ENCODE results near the gene MCF2L. TPM values are rescaled to one million over a fixed set of nuclear protein-coding genes. Genes with fewer than 3 reads are reported as not detected.

The MCF2L gene
- total RNA-seq, 1 donor from 2014 or later = 41.2 TPM

DNA sequence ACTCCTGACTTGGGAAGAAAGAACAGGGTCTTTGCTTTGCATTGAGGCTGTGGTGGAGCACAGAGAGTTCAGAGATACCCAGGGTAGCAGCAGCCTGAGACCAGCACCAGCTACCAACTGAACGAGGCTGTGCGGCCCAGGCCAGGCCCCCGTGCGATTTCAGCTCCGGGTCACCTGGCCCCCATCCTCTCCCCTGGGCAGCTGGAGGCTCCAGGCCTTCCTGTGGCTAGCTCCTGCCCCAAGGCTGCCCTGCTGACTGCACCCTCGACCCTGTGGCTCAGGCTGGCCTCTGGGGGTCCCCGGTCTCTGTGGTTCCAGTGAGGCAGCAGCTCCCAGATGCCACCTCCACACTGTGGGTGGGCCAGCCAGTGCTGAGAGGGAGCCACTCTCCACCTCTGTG is 52.8 kb downstream of the MCF2L start:
- Histone ChIP-seq H3K4me3 (no peak overlapping the region), H3K36me3 (peaks cover 31% of the 10 kb centered on the region), H3K9me3 (replicated peaks) (no peaks in the 10 kb centered on the region), H3K27me3 (ENCODE audit: low read depth) (no peaks in the 10 kb centered on the region), H3K4me1 (peaks cover 37% of the 10 kb centered on the region), H3K27ac (replicated peaks) (peak overlapping the region; percentile 76)
- no peak for DNase-seq
- intact Hi-C loops (cut with micrococcal nuclease) = loop anchor here (10.0 kb wide), 1 partner anchor 77 kb away; no protein-coding TSS in a partner anchor
- TF ChIP-seq, protein P1, sequence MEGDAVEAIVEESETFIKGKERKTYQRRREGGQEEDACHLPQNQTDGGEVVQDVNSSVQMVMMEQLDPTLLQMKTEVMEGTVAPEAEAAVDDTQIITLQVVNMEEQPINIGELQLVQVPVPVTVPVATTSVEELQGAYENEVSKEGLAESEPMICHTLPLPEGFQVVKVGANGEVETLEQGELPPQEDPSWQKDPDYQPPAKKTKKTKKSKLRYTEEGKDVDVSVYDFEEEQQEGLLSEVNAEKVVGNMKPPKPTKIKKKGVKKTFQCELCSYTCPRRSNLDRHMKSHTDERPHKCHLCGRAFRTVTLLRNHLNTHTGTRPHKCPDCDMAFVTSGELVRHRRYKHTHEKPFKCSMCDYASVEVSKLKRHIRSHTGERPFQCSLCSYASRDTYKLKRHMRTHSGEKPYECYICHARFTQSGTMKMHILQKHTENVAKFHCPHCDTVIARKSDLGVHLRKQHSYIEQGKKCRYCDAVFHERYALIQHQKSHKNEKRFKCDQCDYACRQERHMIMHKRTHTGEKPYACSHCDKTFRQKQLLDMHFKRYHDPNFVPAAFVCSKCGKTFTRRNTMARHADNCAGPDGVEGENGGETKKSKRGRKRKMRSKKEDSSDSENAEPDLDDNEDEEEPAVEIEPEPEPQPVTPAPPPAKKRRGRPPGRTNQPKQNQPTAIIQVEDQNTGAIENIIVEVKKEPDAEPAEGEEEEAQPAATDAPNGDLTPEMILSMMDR (IDR thresholded peaks at IDR 0.05; ENCODE audit: borderline replicate concordance) = no peak

DNA sequence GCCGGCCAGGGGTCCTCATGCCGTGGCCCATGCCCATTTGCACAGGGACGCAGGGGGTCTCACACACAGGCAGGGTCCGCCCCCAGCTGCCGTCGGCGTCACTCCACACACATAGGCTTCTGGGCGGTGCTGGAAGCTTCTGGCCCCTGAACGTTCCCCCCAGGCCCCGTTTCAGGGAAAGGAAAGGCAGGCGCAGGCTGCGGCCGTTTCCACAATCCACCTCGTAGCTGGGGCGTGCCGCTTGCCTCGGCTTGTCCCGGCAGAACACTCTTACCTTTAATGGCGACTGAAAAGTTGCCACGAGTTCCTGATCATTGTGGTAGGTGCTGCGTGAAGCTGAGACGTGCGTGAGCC is 53.4 kb downstream of the MCF2L start:
- Histone ChIP-seq H3K27ac (replicated peaks) (peak overlapping the region; percentile 76), H3K27me3 (ENCODE audit: low read depth) (no peaks in the 10 kb centered on the region), H3K4me1 (peaks cover 37% of the 10 kb centered on the region), H3K36me3 (peaks cover 28% of the 10 kb centered on the region), H3K4me3 (peak overlapping the region; percentile 23), H3K9me3 (replicated peaks) (no peaks in the 10 kb centered on the region)
- no peak for DNase-seq
- intact Hi-C loops (cut with micrococcal nuclease) = loop anchor here (10.0 kb wide), 1 partner anchor 78 kb away; no protein-coding TSS in a partner anchor
- TF ChIP-seq, protein P1 (IDR thresholded peaks at IDR 0.05; ENCODE audit: borderline replicate concordance) = no peak

DNA sequence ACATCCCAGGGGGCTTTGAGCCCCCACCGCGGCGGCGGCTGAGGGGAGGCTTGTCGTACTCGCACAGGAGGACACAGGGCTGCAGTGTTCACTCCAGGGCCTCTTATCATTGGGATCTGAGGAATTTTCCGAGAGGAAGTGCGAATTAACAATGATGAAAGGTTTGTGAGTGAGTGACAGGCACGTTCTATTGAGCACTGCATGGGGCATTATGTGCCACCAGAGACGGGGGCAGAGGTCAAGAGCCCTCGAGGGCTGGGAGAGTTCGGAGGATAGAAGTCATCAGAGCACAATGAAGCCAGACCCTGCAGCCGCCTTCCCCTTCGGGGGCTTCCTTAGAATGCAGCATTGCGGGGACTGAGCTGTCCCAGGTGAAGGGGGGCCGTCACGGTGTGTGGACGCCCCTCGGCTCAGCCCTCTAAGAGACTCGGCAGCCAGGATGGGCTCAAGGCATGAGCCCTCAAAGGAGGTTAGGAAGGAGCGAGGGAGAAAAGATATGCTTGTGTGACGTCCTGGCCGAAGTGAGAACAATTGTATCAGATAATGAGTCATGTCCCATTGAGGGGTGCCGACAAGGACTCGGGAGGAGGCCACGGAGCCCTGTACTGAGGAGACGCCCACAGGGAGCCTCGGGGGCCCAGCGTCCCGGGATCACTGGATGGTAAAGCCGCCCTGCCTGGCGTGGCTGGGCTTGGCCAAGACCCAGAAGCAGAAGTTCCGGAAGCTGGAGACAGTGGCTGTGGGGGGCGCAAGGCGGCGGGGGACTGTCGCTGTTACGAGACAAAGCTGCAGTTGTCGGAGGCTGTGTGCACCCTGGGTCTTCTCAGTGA is 53.9 kb downstream of the MCF2L start:
- peak; percentile 36 for DNase-seq
- Histone ChIP-seq H3K36me3 (peaks cover 22% of the 10 kb centered on the region), H3K27me3 (ENCODE audit: low read depth) (no peaks in the 10 kb centered on the region), H3K27ac (replicated peaks) (peak overlapping the region; percentile 76), H3K9me3 (replicated peaks) (no peaks in the 10 kb centered on the region), H3K4me1 (peaks cover 37% of the 10 kb centered on the region), H3K4me3 (peak overlapping the region; percentile 23)
- intact Hi-C loops (cut with micrococcal nuclease) = loop anchor here (10.0 kb wide), 1 partner anchor 78 kb away; no protein-coding TSS in a partner anchor
- TF ChIP-seq, protein P1 (IDR thresholded peaks at IDR 0.05; ENCODE audit: borderline replicate concordance) = no peak

DNA sequence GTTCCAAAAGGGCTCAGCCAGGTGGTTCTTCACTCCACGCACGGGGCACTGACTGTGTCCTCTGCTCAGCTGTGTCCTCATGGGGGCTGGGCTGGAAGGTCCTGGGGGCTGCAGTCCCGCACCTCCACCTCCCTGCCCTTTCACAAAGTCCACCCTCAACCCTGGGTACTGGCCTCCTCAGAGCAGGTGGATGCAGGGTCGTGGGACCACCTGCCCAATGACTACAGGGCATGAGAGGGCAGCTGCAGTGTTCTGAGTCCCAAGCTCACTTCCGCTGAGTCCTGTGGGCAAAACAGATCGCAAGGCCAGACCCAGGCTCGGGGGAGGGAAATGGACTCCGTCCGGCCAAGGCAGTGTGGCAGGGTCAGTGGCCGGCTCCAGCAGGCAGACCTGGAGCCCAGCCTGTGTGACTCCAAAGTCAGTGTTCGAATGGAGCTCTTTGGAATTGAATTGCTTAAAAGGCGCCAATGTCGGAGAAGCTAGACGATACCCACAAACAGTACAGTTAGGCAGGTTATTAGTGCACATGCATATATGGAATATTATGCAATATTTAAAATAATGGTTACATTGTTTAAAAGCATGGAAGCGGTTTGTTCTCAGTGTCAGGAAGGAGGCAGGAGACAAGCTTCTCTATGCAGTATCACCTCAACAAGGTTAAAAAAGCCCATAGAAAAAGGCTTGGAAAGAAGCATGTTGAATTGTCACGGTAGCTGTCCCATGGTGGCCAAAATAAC is 54.8 kb downstream of the MCF2L start:
- H3K4me3 ChIP-seq = no peak overlapping the region
- intact Hi-C loops (cut with micrococcal nuclease) = loop anchor here (10.0 kb wide), 1 partner anchor 79 kb away; no protein-coding TSS in a partner anchor
- H3K9me3 ChIP-seq (replicated peaks) = no peaks in the 10 kb centered on the region
- H3K4me1 ChIP-seq = peaks cover 37% of the 10 kb centered on the region
- TF ChIP-seq, protein P1 (IDR thresholded peaks at IDR 0.05; ENCODE audit: borderline replicate concordance) = no peak
- H3K27ac ChIP-seq (replicated peaks) = peak overlapping the region; percentile 76
- peaks cover 20% of the 10 kb centered on the region for H3K36me3 ChIP-seq
- H3K27me3 ChIP-seq (ENCODE audit: low read depth) = no peaks in the 10 kb centered on the region
- no peak for DNase-seq

GRCh38 chr13:113024466-113024865 is 55.5 kb downstream of the MCF2L start:
- Histone ChIP-seq H3K4me3 (no peak overlapping the region), H3K9me3 (replicated peaks) (no peaks in the 10 kb centered on the region), H3K36me3 (peaks cover 20% of the 10 kb centered on the region), H3K27me3 (ENCODE audit: low read depth) (no peaks in the 10 kb centered on the region), H3K4me1 (peaks cover 37% of the 10 kb centered on the region), H3K27ac (replicated peaks) (no peak overlapping the region)
- intact Hi-C loops (cut with micrococcal nuclease) = loop anchor here (10.0 kb wide), 1 partner anchor 80 kb away; no protein-coding TSS in a partner anchor
- TF ChIP-seq, protein P1 (IDR thresholded peaks at IDR 0.05; ENCODE audit: borderline replicate concordance) = no peak
- no peak for DNase-seq
